Measurements from ENCODE around the gene MRPL20. TPM values are rescaled to one million over a fixed set of nuclear protein-coding genes. Genes with fewer than 3 reads are reported as not detected.

The MRPL20 gene
- total and polyA plus RNA-seq, 9 of the 15 experiments (the other 6 are each of a cell fraction or from before 2014, with no cell fraction given), result 180 to 671 (median 229) TPM

- Histone ChIP-seq H3K9me1 (ENCODE audit: control insufficient read depth, insufficient read depth, low read length) (no peaks in the 10 kb centered on the region), H3K36me3 (ENCODE audit: control insufficient read depth, insufficient read depth, low read length) (no peaks in the 10 kb centered on the region), H3K9ac (ENCODE audit: insufficient read depth in 1 of 2, low read depth in 2 of 2, low read length in 2 of 2) (peak overlapping the region in 1 of 2 experiments; percentile 75; a peak in 2 of 4 replicates), H2AFZ (ENCODE audit: low read depth, low read length) (0 out of 2 replicates have a peak overlapping the region, but pooled peaks have one; percentile 4), H3K4me2 (ENCODE audit: insufficient read depth, low read length) (peak overlapping the region; percentile 45; the same call in 1 of the 2 replicates), H3K9me3 (replicated peaks; ENCODE audit: control insufficient read depth, insufficient read depth, low read depth, low read length) (no peaks in the 10 kb centered on the region), H3K79me2 (ENCODE audit: control insufficient read depth, insufficient read depth, low read length) (no peaks in the 10 kb centered on the region), H4K20me1 (replicated peaks; ENCODE audit: control insufficient read depth, insufficient read depth, low read length) (no peaks in the 10 kb centered on the region), H3K27me3 (ENCODE audit: control insufficient read depth in 2 of 2, insufficient read depth in 2 of 2, low read length in 2 of 2) (no peaks in the 10 kb centered on the region), H3K4me1 (replicated peaks in 1 of 2; ENCODE audit: control insufficient read depth in 2 of 2, insufficient read depth in 2 of 2, low read length in 2 of 2) (peaks cover 19 to 61% of the 10 kb centered on the region in 2 experiments), H3K27ac (ENCODE audit: extremely low read depth, low read depth, low read length) (no peak overlapping the region), H3K4me3 (peak overlapping the region; percentile 51)
- 0% methylated on average over 4 of the region's 22 CpGs for WGBS (ENCODE audit: insufficient coverage, low coverage, missing lambda C conversion rate)
- no peak for ATAC-seq
- ChIA-PET POLR2A (interaction anchor here (0.6 kb wide), 1 partner anchor 20 kb away, joined by 3 read pairs; no protein-coding TSS in a partner anchor), CTCF (ENCODE audit: low intra/inter-chr PET ratio) (no interaction called here)
- BruUV-seq (replicated peaks), result no TSS peak
- no peak for FAIRE-seq
- intact Hi-C loops (cut with micrococcal nuclease), result no loop called here
- in situ Hi-C loops (cut with MboI), result no loop called here
- no peak for DNase-seq (ENCODE audit: extremely low read depth in 1 of 4, low spot score in 3 of 4)
- 0 out of 2 replicates have a peak, but pooled peaks have one; percentile 5 for TF ChIP-seq POLR2G (IDR thresholded peaks at IDR 0.05; ENCODE audit: low read depth, low read length)
- no peak for TF ChIP-seq SRSF1 (IDR thresholded peaks at IDR 0.05; ENCODE audit: low read depth, low read length)
These were observed 20.7 kb upstream of the MRPL20 start for GRCh38 chr1:1427820-1428148.

GRCh38 chr1:1427106-1427819 lies 20.2 kb upstream of the MRPL20 start:
- ATAC-seq (no peak; the same call in 2 of the 3 replicates), FAIRE-seq (no peak), DNase-seq (ENCODE audit: extremely low read depth in 1 of 4, low spot score in 3 of 4) (peak; percentile 48 to 80 (median 74))
- H3K9me1 ChIP-seq (ENCODE audit: control insufficient read depth, insufficient read depth, low read length), result no peaks in the 10 kb centered on the region
- WGBS (ENCODE audit: insufficient coverage, low coverage, missing lambda C conversion rate), result 0% methylated on average over 11 of the region's 66 CpGs
- H3K79me2 ChIP-seq (ENCODE audit: control insufficient read depth, insufficient read depth, low read length), result no peaks in the 10 kb centered on the region
- H3K27ac ChIP-seq (ENCODE audit: extremely low read depth, low read depth, low read length), result no peak overlapping the region
- peak overlapping the region; percentile 45; the same call in 1 of the 2 replicates for H3K4me2 ChIP-seq (ENCODE audit: insufficient read depth, low read length)
- 0 out of 2 replicates have a peak overlapping the region, but pooled peaks have one; percentile 4 for H2AFZ ChIP-seq (ENCODE audit: low read depth, low read length)
- ChIA-PET CTCF (ENCODE audit: low intra/inter-chr PET ratio) (no interaction called here), POLR2A (interaction anchor here (0.6 kb wide), 1 partner anchor 19 kb away, joined by 3 read pairs; no protein-coding TSS in a partner anchor)
- H3K4me1 ChIP-seq (replicated peaks in 1 of 2; ENCODE audit: control insufficient read depth in 2 of 2, insufficient read depth in 2 of 2, low read length in 2 of 2), result peaks cover 17 to 61% of the 10 kb centered on the region in 2 experiments
- no peaks in the 10 kb centered on the region for H3K27me3 ChIP-seq (ENCODE audit: control insufficient read depth in 2 of 2, insufficient read depth in 2 of 2, low read length in 2 of 2)
- peak overlapping the region in 1 of 2 experiments; percentile 75; a peak in 2 of 4 replicates for H3K9ac ChIP-seq (ENCODE audit: insufficient read depth in 1 of 2, low read depth in 2 of 2, low read length in 2 of 2)
- in situ Hi-C loops (cut with MboI) (no loop called here), intact Hi-C loops (cut with micrococcal nuclease) (no loop called here)
- no TSS peak for BruUV-seq (replicated peaks)
- H3K4me3 ChIP-seq, result peak overlapping the region; percentile 51
- no peaks in the 10 kb centered on the region for H3K9me3 ChIP-seq (replicated peaks; ENCODE audit: control insufficient read depth, insufficient read depth, low read depth, low read length)
- no peaks in the 10 kb centered on the region for H3K36me3 ChIP-seq (ENCODE audit: control insufficient read depth, insufficient read depth, low read length)
- no peaks in the 10 kb centered on the region for H4K20me1 ChIP-seq (replicated peaks; ENCODE audit: control insufficient read depth, insufficient read depth, low read length)
- TF ChIP-seq, protein P1, sequence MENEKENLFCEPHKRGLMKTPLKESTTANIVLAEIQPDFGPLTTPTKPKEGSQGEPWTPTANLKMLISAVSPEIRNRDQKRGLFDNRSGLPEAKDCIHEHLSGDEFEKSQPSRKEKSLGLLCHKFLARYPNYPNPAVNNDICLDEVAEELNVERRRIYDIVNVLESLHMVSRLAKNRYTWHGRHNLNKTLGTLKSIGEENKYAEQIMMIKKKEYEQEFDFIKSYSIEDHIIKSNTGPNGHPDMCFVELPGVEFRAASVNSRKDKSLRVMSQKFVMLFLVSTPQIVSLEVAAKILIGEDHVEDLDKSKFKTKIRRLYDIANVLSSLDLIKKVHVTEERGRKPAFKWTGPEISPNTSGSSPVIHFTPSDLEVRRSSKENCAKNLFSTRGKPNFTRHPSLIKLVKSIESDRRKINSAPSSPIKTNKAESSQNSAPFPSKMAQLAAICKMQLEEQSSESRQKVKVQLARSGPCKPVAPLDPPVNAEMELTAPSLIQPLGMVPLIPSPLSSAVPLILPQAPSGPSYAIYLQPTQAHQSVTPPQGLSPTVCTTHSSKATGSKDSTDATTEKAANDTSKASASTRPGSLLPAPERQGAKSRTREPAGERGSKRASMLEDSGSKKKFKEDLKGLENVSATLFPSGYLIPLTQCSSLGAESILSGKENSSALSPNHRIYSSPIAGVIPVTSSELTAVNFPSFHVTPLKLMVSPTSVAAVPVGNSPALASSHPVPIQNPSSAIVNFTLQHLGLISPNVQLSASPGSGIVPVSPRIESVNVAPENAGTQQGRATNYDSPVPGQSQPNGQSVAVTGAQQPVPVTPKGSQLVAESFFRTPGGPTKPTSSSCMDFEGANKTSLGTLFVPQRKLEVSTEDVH (IDR thresholded peaks at IDR 0.05; ENCODE audit: low read depth, partially characterized antibody), result no peak
- TF ChIP-seq EGR1 (conservative IDR thresholded peaks at IDR 0.05) (peak; percentile 67), SRSF1 (IDR thresholded peaks at IDR 0.05; ENCODE audit: low read depth, low read length) (no peak), RBM15 (IDR thresholded peaks at IDR 0.05; ENCODE audit: insufficient read depth, low read length) (no peak), MBD1 (CRISPR knock-in tag; IDR thresholded peaks at IDR 0.05) (no peak), POLR2G (IDR thresholded peaks at IDR 0.05; ENCODE audit: low read depth, low read length) (peak; percentile 12; the same call in 1 of the 2 replicates)
- TF ChIP-seq, protein P2, sequence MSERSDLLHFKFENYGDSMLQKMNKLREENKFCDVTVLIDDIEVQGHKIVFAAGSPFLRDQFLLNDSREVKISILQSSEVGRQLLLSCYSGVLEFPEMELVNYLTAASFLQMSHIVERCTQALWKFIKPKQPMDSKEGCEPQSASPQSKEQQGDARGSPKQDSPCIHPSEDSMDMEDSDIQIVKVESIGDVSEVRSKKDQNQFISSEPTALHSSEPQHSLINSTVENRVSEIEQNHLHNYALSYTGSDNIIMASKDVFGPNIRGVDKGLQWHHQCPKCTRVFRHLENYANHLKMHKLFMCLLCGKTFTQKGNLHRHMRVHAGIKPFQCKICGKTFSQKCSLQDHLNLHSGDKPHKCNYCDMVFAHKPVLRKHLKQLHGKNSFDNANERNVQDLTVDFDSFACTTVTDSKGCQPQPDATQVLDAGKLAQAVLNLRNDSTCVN (CRISPR knock-in tag; IDR thresholded peaks at IDR 0.05), result no peak
